Endothelial cell (in vitro differentiated cells): ENCODE measurements around the gene TNK2. TPM values are rescaled to one million over a fixed set of nuclear protein-coding genes. Genes with fewer than 3 reads are reported as not detected.

ENCODE experiments used
- DNase-seq: peaks from one replicate; pipeline ENCODE4 v3.0.0; 2021; ENCODE audit warnings: low spot score
- H3K27ac Mint-ChIP-seq: one replicate; pipeline ENCODE4 v1.8.0; 2021; ENCODE audit warnings: mixed read lengths, inconsistent platforms; ENCODE audit not compliant: unreplicated experiment
- H3K27me3 Mint-ChIP-seq: one replicate; pipeline ENCODE4 v1.8.0; 2021; ENCODE audit warnings: mild to moderate bottlenecking, moderate library complexity, mixed read lengths, inconsistent platforms; ENCODE audit not compliant: unreplicated experiment
- H3K36me3 Mint-ChIP-seq: one replicate; pipeline ENCODE4 v1.8.0; 2021; ENCODE audit warnings: mild to moderate bottlenecking, low read depth, mixed read lengths, inconsistent platforms; ENCODE audit not compliant: unreplicated experiment
- H3K4me1 Mint-ChIP-seq: one replicate; pipeline ENCODE4 v1.8.0; 2021; ENCODE audit warnings: mild to moderate bottlenecking, mixed read lengths, inconsistent platforms; ENCODE audit not compliant: unreplicated experiment
- H3K4me3 Mint-ChIP-seq: one replicate; pipeline ENCODE4 v1.8.0; 2021; ENCODE audit warnings: mild to moderate bottlenecking, mixed read lengths, inconsistent platforms; ENCODE audit not compliant: unreplicated experiment
- H3K9me3 Mint-ChIP-seq: one replicate; pipeline ENCODE4 v1.8.0; 2021; ENCODE audit warnings: mixed read lengths, inconsistent platforms; ENCODE audit not compliant: unreplicated experiment
- CTCF ChIP-seq: fragments of 200-600 bp; sonication (generic); IDR thresholded peaks from one replicate; pipeline ENCODE4 v1.5.0; 2021; ENCODE audit warnings: antibody characterized with exemption; ENCODE audit not compliant: unreplicated experiment
- total RNA-seq: library from RNA; stranded (reverse); fragmentation: NEBNext Ultra II Directional; extraction: Animal tissue kit (Norgen Biotek cat#: 25700); gene quantifications from one replicate; pipeline ENCODE4 v1.2.1, GENCODE V29; 2021; ENCODE audit not compliant: unreplicated experiment

TNK2 gene
- total RNA-seq, 1 donor from 2014 or later, result 135 TPM

DNA sequence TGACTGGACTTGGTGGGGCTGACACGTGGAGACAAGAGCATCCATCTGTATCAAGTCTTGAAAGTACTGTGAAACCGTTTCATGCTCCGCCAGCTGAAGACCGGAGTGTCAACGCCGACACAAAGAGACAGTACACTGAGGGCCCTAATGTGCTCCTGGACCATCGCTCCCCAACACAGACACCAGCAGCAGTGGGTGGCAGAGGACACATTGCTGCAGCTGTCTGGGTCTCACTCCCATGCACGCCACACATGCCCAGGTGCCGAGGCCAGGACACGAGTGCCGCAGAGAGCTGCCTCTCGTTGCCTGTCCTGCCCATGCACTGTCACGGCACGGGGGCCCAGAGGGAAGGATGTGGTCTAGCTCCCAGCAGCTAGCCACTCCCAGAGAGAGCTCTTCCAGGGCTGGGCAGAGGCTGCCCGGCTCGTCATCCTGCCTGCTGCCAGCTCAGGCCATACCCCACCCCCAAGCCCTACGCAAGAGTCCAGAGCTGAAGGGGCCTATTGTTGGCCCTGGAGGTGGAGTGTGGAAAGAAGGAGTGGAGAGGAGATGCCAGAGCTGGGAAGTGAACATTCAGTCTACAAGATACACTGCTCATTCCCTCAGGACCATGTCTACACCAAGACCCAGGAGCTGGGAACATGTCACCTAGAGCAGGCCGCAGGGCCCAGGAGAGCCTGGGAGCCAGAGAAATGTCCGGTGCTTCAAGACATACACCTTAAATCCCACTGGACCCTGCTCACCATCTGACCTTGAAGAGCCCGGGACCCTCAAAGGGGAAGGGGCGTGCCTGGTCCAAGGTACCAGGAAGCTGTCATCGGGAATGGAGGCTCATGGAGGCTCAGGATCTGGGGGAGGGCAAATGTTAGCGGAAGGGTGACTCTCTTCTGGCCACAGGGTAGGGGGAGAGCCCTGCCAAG lies 7.7 kb downstream of the TNK2 start:
- Mint-ChIP-seq H3K36me3 (peaks cover 3% of the 10 kb centered on the region), H3K27me3 (peaks cover 18% of the 10 kb centered on the region), H3K4me3 (peak overlapping the region; percentile 59), H3K27ac (peak overlapping the region; percentile 97), H3K9me3 (no peaks in the 10 kb centered on the region), H3K4me1 (peaks cover 79% of the 10 kb centered on the region)
- TF ChIP-seq CTCF, result no peak
- no peak for DNase-seq

DNA sequence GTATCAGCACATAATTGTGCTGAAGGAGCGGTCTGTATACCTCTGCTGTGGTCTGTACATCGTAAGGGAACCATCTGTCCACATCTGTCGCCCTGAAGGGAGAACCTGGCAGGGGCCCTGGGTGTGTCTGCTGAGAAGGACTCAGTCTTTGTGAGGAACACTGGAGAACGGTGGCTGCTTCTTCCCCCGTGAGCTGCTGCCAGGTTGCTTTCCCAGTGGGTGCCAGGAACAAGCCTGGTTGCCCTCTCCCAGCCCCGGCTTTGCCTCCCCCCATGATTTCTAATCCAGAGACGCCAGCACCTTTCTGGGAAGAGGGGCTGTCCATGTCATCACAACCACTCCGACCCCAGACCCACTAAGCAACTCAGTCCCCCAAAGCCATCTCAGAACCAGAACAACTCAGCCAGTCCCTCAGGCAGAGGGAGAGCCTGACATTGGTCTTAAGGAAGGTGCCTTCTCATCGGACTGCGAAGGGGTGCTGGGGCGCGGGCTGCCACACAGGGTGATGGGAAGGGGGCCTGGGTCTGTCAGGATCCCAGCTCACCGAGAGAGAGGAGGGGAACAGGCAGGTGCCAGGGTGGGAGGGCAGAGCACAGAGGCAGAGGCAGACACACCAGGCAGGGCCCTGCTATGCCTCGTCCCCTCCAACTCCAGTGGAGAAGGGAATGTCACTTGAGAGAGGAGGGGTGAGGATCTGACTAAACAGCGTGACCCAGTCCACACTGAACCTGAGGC lies 8.5 kb downstream of the TNK2 start:
- H3K27me3 Mint-ChIP-seq, result peaks cover 19% of the 10 kb centered on the region
- H3K4me3 Mint-ChIP-seq, result peak overlapping the region; percentile 50
- no peak for TF ChIP-seq CTCF
- no peak for DNase-seq
- H3K27ac Mint-ChIP-seq, result peak overlapping the region; percentile 97
- H3K9me3 Mint-ChIP-seq, result no peaks in the 10 kb centered on the region
- H3K36me3 Mint-ChIP-seq, result peaks cover 3% of the 10 kb centered on the region
- peaks cover 74% of the 10 kb centered on the region for H3K4me1 Mint-ChIP-seq

DNA sequence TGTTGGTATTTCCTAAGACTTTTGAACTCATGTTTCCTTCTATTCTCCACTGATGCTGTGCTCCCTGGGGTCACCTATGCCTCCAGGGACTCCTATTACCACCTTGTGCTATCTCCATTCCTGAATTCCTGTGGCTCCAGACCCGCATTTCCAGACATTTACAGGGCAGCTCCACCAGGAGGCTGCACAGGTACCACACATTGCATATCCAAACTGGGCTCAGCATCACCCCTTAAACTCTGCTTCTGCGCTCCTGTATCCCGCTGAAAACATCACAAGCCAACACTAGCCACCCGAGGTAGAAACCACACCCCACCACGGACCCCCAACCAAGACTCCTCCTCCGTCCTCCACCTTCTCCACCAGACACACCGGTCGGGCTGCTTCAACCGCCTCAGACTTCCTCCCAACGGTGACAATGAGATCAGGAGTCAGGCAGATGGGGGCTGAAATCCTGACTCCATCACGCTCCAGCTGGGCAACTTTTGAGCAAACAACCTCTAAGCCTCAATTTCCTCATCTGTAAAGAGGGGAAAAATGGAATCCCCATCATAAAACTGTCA lies 10.4 kb downstream of the TNK2 start:
- DNase-seq, result no peak
- H3K27me3 Mint-ChIP-seq, result peaks cover 19% of the 10 kb centered on the region
- peaks cover 75% of the 10 kb centered on the region for H3K4me1 Mint-ChIP-seq
- H3K9me3 Mint-ChIP-seq, result no peaks in the 10 kb centered on the region
- peaks cover 7% of the 10 kb centered on the region for H3K36me3 Mint-ChIP-seq
- H3K27ac Mint-ChIP-seq, result peak overlapping the region; percentile 44
- no peak for TF ChIP-seq CTCF
- peak overlapping the region; percentile 16 for H3K4me3 Mint-ChIP-seq

DNA sequence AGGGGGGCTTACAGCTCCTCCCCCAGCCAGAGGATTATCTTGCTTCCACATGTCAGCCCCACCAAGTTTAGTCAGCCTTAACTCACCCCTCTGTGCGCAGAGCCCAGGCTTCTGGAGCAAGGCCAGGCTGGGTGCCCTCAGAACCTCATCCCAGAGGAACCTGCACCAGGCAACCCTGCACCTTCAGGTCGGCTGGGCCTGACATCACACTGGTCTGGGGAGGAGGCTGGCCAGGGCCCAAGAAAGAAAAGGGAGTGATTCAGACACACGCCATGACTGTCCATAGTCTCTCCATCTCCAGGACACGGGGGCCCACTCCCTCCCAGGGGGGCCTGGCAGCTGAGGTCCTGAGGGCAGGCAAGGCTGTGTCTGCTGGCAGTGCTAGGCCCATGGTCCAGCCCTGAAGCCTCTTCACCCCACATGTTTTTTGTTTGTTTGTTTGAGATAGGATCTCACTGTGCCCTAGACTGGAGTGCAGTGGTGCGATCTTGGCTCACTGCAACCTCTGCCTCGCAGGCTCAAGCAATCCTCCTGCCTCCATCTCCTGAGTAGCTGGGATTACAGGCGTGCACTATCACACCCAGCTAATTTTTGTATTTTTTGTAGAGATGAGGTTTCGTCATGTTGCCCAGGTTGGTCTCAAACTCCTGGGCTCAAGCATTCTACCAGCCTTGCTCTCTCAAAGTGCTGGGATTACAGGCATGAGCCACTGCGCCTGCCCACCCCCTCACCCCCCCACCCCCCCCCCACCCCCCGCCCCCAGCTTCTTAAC lies 11.1 kb downstream of the TNK2 start:
- no peak for DNase-seq
- no peaks in the 10 kb centered on the region for H3K9me3 Mint-ChIP-seq
- TF ChIP-seq CTCF, result no peak
- peaks cover 7% of the 10 kb centered on the region for H3K36me3 Mint-ChIP-seq
- peaks cover 19% of the 10 kb centered on the region for H3K27me3 Mint-ChIP-seq
- H3K4me1 Mint-ChIP-seq, result peaks cover 73% of the 10 kb centered on the region
- peak overlapping the region; percentile 94 for H3K27ac Mint-ChIP-seq
- H3K4me3 Mint-ChIP-seq, result peak overlapping the region; percentile 89
